Stimulated activated CD4-positive, alpha-beta T cell treated with anti-CD3 and anti-CD28 coated beads, TNF-alpha, amount 100 ng/mL, for 1 hour (primary cell): ENCODE data around the gene KIF17.
"Not testable (repeated sequence)": the region's sequence is repeated elsewhere in the genome, so short reads cannot be mapped to it uniquely, and the experiment has no call there.

Experiments used
- DNase-seq, 3 donors: peaks; one replicate each; pipeline ENCODE4 v3.0.0-alpha.2; 2020; ENCODE audit warnings: low read depth in 3 of 3, low spot score in 1 of 3

Gene KIF17

DNA sequence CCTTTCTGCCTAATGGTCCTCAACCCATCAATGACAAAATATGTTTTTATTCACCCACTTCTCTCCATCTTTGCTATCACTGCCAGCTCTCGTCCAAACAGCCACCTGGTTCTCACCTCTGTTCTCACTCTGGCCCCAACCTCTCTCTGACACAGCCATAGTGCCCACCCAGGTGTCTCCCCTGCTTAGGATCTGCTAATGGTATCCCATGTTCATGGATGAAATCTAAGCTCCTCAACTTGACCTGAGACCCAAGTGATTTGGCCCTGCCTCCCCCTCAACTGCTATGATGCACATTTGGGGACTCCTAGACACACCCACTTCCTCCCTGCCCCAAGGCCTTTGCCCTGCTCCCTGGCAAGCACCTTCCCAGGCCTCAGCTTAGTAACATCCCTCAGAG, 25.9 kb downstream of the KIF17 start:
- no peak for DNase-seq

DNA sequence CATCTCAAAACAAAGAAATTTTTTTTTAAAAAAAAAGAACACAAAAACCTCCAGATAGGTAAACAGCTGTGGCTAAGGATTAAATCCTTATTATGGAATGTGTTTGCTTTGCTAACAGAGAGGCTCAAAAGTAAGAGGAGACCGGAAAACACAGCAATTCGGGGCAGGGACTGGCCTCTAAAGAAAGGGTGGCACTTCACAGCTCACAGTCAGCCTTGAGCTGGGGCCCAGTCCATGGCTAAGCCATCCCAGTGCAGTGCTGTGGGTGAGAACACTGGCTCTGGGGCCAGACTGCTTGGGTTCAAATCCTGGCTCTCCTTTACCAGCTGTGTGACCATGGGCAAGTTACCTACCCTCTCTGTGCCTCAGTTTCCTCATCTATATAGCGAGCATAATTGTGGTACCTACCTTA, 28.2 kb downstream of the KIF17 start:
- no peak for DNase-seq

DNA sequence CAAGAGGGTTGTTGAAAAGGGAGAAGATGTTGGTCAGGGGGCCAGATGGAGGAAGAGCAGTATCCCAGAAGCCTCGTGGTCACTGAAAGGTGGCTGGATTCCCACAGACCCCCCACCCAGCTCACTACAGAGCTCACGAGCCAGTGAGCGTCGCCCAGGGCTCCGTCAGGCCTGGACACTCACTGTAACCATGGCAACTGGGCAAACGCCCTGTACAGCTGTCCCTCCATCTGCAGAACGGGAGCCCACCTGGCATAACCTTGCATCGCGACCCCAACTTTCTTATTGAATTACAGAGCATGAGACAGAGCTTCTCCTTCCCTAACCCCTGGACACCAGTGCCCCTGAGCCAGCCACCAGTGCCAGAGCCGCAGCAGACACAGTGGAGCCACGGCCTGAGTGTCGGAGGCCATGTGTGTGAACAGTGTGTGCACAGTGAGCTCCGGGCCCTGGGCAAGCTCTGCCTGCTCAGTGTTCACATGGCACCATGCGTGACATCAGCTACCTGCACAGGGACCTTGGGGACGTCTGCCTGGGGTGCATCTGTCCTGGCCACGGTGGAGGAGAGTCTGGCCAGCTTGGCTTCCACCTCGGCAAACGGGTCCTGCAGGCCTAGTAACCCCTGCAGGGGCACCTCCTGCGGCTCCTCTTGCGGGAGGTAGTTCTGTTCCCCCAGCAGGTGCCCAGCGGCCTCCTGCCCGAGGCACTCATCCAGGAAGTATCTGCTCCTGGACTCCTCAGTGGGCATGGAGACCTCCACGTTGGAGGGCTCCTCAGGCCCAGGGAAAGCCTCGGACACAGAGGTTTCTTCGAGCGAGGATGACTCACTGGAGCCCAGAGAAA, 30.7 kb downstream of the KIF17 start:
- no peak for DNase-seq

DNA sequence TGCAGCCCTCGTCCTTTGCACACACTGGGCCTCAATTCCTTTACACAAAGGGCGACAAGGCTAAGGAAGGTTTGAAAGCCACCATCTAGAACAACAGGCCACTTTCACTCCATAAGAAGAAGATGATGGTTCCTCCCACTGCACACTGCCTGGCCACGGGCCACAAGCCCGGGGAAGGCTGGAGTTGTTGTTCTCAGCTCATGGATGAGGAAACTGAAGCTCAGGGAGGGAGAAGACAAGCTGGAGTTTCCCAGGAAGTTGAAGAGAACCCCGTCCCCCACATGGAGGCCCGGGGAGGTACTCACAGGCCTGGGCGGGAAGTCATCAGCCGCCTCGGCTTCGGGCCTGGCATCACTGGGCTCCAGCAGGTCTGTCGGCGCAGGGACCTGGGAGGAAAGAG, 32.1 kb downstream of the KIF17 start:
- DNase-seq: no peak

DNA sequence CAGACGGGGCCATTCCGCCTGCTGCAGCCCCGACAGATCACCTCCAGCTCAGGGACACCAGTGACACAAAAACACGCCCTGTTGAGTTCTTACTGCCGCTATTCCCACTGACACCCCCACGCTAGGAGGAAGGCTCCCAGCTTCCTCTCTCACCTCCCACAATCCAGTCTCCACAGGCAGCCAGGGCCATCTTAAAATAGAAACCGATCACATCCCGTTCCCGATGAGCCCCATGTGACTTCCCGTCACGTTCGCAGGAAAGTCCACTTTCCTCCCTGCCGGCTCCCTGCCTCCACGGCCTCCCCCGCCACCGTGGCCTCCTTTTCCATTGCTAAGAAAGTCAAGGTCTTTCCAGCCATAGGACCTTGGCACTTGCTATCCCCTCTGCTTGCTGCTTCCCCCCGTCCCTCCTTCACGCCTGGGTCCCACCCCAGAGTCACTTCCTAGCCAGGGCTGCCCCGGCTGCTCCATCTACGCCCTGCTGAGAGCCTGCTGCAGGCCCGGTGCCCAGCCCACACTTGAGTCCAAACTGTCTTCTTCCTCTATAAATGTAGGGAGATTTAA, 32.6 kb downstream of the KIF17 start:
- DNase-seq: no peak

DNA sequence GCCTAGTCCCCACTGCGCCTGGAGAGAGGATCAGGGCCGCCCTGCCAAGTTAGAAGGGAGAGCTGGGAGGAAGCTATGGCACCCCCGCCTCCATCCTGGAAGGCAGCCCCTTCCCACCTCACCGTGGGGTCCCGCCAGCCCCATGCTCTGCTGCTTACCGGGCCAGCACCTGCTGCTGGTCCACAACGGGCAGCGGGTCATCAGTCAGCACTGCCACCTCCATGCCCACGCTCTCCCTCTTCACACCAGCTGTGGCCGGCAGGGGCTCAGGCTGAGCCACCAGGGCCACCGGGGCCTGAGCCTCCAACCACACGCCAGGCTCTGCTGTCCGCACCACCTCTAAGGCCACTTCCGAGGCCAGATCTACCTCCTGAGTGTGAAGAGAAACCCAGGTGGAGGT, 33.2 kb downstream of the KIF17 start:
- DNase-seq: no peak

DNA sequence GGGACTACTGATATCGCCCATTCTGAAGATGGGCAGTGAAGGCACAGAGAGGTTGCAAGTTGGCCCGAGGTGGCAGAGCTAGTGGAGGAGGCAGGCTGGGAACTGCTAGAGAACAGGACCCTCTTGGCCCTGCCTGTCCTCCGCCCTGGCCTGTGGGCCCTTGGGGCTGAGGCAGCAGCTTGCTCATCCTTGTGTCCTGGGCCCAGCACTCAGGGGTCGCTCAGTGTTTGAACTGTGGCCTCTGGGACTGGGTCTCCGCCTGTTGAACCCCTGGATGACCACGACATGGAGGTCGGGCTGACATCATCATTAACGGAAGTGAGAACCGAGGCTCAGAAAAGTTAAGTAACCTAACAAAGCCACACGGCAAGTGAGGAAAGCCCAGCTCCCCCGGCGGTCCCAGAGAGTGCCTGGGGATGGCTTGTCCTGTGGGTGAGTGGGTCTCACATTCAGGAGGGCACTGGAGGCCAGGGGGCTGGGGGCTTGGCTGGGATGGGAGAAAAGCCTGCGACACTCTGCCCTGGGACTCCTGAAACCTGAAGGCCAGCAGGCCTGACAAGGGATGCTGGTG, 33.7 kb downstream of the KIF17 start:
- no peak for DNase-seq

DNA sequence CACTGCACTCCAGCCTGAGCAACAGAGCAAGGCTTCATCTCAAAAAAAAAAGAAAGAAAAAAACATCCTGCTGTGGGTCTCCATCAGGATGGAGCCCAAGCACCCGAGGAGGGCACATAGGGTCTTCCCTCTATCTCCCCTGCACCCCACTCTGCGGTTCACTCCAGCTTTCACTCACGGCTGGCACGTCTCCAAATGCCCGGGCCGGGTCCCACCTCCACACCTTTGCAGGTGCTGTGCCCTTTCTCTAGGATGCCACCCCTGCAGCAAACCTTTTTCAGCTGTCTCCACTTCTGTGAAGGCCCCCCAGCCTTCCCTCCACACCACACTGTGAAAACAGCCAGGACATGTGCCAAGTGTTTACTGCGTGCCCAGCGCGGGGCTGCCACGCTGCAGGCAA, 34.2 kb downstream of the KIF17 start:
- no peak for DNase-seq

DNA sequence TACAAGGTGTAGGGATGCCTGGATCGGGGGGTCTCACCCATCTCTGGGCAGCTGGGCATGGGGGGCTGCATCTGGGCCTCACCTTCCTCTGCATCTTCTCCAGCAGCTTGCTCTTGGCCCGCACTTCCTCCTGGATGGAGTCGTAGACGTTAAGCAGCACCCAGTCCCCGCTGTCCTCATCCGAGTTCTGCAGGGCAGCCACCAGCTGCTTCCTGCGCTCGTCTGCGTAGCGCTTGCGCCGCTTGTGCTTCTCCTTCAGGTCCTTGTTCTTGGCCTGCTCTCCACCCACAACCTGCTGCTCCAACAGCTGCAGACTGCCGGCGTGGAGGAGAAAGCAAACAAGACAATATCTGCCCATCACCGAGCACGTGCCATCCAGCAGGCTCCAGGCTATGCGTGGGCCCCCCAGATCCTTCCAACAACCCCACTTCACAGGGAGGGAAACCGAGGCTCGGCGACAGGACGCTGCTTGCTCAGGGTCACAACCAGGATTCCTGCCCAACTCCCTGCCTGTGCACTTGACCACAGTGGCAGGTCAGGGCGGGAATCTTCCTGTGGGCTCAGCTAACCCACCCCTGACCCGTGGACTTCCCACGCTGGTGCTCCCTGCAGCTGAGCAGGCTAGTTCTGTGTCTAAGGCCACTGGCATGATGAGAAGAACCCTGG, 35.1 kb downstream of the KIF17 start:
- DNase-seq: no peak

DNA sequence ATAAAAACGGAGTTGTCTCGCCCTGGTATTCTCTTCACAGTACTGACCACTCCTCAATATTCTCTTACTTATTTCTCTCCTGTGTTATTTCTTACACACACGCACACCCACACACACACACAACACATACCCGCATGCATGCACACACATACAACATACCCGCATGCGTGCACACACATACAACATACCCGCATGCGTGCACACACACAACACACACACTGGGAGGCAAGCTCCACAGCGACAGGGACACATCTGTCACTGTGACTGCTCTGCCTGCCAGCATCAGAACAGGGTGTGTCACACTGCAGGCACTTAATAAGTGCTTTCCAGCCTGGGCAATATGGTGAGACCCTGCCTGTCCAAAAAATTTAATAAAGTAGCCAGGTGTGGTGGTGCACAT, 35.8 kb downstream of the KIF17 start:
- no peak for DNase-seq

DNA sequence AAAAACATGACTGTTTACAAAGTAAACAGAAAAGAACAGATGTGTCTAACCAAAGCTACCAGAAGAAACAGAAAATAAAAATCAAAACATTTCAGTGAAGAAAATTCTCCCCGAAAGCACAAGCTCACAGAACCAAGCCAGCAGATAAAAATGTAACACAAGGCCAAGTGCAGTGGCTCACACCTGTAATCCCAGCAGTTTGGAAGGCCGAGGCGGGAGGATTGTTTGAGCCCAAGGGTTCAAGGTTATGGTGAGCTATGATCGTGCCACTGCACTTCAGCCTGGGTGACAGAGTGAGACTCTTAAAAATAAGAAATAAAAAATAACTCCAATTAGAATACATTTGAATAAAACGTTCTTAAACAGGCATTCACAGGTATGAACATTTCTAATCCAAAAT, 37.5 kb downstream of the KIF17 start:
- DNase-seq: no peak

DNA sequence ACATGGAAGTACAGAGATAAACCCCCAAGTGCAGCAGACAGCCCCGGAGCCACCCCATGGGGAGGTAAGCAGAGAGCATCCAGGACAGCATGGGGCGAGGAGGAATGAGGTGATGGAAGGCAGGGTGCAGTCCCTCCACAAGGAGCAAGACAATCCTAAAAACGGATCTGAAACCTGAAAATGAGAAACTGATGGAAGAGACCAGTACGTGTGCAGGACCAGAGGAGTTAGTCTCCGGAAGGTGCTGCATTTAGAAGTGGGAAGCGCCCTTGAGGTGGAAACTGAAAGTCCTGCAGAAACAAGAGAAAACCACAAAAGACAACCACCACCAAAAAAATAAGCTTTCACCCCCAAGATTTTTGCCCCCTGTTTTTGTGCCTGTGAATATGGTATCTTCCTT, 39.2 kb downstream of the KIF17 start:
- no peak for DNase-seq

DNA sequence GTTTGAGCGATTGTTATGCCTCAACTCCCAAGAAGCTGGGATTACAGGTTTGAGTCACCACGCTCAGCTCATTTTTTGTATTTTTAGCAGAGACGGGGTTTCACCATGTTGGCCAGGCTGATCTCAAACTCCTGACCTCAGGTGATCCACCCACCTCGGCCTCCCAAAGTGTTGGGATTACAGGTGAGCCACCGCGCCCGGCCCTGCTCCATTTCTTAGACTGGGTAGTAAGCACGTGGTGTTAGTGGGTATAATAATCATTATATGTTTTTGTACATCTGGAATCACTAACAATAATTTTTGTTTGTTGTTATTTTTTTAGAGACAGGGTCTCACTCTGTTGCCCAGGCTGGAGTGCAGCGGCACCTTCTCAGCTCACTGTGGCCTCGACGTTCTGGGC, 44.2 kb downstream of the KIF17 start:
- not testable (repeated sequence) for DNase-seq

DNA sequence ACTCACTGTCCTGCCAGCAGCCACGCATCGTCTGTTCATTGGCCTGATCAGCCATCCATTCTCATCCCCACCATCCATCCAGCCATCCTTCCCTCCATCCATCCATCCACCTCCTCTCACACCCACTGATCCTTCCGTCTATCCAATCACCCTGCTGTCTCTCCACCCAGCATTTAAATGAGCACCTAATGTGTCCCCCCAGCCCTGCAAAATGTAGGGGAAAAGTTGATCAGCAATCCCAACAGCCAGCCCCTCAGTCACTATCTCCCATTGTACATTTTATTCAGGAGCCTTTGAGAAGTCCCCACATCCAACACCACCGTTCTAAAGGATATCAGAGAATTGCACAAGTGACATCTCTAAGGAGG, 45.6 kb downstream of the KIF17 start:
- no peak for DNase-seq

DNA sequence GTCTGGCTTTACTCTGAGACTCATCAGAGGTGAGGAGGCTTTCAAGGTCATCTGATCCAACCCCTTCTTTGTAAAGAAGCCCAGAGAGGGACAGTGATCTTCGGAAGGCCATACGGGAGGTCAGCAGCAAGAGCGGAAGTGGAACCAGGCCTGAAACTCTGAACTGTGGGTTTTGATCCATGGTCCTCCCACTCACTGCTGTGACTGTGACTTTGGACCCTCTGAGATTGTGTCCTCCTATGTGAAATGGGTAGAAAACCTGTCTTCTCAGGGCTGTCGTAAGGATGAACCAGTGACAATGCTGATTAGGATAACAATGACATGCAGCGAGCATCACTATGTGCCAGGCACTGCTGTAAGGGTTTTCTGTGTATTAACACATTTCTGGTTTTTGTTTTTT, 46.9 kb downstream of the KIF17 start:
- no peak for DNase-seq

DNA sequence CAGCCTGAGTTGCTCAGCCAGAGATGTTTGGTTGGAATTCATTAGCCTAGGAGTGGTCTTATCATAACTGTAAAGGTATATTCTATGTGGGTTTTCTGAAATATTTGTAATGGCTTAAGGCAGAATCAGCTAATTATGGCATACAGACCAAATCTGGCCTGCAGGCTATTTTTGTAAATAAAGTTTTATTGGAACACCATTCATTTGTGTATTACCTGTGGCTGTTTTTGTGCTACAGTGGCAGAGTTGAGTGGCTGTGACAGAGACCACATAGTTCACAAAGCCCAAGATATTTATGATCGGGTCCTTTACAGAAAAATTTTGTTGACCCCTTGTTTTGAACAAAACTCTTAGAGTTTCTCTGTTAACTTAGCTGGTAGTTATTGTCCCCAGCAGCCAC, 49.2 kb downstream of the KIF17 start:
- DNase-seq: no peak

DNA sequence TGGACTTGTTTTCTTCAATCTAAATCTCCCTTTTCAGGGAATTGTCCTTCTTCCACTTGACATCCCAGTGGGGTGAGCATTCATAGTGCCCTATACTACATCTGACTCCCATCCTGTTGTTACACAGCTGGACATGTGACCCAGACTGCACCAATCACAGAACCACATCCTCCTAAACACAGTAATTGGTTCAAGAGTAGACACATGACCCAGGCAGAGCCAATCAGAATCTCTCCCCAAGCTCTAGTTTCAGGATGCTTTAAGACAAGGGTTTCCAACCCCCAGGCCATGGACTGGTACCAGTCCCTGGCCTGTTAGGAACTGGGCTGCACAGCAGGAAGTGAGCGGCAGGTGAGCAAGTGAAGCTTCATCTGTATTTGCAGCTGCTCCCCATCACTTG, 51.0 kb downstream of the KIF17 start:
- DNase-seq: no peak

DNA sequence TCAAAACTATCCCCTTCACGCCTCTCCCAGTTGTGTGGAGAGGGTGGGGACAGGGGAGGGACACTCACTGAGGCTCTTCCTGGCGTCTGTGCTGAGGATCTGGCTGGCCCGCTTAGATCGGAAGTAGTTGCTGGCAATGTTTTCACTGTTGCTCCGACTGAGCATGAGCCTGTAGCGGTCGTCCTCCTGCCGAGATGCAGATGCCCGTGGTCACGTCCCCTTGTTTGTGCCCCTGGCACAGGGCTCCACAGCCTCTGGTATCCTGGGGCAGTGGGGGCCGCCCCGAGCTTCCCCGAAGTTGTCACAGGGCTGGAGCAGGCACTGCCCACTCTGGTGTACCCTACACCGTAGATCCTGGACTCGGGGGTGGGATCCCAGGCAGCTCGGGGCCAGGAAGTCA, 51.7 kb downstream of the KIF17 start:
- DNase-seq: no peak

DNA sequence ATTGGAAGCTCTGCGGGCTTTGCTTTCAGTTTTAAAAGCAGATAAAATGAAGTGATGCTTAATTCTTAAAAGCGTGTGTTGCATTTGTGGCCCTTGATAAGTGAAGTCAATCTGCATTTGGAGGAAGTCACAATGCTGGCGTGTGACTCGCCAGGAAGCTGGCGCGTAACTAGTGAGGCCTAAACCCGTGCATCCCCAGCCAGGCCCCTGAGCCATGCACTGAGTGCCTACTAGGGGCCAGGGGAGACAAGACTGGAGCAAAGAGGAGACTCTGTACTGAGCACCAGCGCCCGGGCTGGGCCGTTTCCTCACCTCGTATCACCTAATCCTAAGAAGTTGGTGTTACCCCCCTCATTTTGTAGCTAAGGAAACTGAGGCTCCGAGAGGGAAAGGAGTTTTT, 52.1 kb downstream of the KIF17 start:
- DNase-seq: no peak

DNA sequence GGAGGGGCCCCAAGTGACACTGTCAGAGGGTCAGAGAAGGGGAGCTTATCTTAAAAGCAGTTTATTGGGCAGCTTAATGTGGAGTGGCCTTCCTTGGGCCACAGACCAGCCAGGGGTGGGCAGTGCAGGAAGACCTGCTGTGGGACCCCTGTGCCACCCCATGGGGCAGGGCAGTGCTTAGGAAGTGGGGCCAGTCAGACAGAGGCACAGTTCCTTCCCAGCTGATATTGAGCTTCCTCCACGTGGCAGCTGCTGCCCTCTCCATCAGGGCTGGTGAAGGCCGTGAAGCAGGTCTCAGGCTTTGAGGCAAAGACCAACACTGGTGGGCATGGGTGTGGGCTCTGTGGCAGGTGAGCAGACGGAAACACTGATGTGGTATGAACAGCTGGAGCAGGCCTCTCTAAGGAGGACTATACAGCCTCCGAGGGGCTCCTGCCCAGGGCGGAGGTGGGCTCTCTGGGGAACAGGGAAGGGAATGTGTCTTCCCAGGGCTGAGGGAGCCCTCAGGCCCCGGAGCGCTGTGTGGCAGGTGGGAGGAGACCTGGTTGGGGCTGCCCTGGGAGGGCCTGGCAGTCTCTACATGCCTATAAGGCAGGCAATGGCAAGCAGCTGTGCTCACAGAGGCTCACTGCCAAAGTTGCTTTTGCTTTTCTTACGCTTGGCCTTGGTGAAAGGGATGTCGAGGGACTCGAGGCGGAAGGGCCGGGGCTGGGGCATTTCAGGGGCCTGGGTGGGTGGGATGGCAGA, 53.7 kb downstream of the KIF17 start:
- no peak for DNase-seq

DNA sequence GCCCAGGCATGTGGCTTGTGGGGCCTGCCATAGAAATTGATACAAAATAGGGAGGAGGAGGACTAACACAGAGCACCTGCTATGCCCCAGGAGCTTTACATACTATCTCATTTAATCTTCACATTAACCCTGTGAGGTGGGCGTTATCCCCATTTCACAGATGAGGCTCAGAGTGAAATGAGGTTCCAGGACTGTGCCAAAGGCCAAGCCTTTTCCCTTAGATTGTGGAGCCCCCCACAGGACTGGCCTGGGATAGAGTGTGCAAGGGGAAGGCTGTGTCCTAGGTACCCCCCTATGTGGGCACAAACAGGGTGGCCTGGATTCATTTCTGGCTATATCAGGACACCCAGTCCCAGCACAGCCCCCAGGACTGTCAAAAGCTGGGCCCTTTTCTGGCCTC, 54.4 kb downstream of the KIF17 start:
- no peak for DNase-seq

DNA sequence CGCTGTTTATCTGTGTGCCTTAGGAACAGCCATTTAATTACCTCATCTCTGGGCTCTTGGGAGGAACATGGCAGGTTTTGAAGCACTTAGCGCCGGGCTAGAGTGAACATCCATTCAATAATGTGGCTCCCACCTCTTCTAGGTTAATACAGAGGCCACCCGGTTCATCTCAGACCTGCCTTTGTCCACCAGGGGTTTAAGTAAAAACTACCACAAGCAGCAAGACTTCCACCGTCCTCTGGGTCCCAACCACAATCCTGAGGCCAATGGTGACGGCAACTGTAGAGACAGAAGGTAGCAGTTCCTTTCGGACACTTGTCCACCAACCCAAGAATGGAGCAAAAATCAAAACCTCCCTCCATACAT, 55.7 kb downstream of the KIF17 start:
- DNase-seq: no peak
